ENCODE data around the gene RPE. TPM values are rescaled to one million over a fixed set of nuclear protein-coding genes. Genes with fewer than 3 reads are reported as not detected.

Gene RPE
- total RNA-seq, 4 donors from 2014 or later, result 67.3 to 190 (median 87.2) TPM

DNA sequence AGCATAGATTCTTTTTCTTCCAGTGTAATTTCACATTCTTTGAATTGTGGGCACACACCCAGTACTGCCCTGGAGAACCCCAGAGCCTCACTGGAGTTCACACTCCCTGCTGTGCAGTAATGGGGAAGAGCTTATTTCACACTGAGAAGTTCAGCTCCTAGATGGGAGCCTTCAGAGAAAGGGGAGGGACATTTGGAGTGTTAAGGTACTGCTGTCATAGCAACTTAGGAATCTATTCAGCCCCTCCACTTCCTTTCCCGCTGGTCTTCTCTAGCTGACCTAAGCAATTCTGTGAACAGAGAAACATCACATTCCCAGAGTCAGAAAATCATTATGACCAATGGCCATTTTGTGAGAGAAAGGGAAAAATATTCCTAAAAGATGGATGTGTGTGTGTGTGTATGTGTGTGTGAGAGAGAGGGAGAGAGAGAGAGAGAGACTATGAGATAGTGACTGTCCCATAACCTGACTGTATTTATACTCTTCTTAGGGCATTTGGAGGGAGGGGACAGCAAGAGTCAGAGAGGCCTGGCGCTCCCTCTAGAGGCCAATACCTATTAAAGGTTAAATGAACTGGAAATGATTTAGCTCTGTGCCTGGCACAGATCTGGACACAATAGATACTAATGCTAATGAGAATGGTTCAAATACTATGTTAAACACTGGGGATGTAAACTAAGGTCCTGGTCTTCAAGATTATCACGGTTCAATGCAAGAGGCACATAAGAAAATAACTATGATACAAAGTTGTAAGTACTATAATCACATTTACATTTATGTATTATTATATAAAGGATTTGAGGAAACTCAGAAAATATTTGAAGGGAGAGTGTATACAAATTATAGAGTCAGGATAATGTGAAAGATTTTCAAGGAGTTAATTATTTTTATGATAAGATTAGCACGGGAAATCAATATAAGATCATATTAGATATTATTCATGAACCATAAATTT, 41.5 kb upstream of the RPE start:
- 31 to 32% methylated on average over 4 of the region's 4 CpGs for WGBS, 2 donors
- no peak overlapping the region for H3K4me3 ChIP-seq (replicated peaks in 1 of 3)
- intact Hi-C loops (cut with DNase I), result loop anchor here (5.0 kb wide), 1 partner anchor 624 kb away; no protein-coding TSS in a partner anchor
- peak; percentile 40 to 55 for DNase-seq
- H3K9me3 ChIP-seq, result no peaks in the 10 kb centered on the region
- peak overlapping the region in 1 of 3 donors; percentile 30 for H3K27ac ChIP-seq
- H3K4me1 ChIP-seq, result peaks cover 7 to 9% of the 10 kb centered on the region in 2 donors
- H3K36me3 ChIP-seq, result no peaks in the 10 kb centered on the region
- no peak for TF ChIP-seq POLR2A (IDR thresholded peaks at IDR 0.05)
- TF ChIP-seq, protein P1, sequence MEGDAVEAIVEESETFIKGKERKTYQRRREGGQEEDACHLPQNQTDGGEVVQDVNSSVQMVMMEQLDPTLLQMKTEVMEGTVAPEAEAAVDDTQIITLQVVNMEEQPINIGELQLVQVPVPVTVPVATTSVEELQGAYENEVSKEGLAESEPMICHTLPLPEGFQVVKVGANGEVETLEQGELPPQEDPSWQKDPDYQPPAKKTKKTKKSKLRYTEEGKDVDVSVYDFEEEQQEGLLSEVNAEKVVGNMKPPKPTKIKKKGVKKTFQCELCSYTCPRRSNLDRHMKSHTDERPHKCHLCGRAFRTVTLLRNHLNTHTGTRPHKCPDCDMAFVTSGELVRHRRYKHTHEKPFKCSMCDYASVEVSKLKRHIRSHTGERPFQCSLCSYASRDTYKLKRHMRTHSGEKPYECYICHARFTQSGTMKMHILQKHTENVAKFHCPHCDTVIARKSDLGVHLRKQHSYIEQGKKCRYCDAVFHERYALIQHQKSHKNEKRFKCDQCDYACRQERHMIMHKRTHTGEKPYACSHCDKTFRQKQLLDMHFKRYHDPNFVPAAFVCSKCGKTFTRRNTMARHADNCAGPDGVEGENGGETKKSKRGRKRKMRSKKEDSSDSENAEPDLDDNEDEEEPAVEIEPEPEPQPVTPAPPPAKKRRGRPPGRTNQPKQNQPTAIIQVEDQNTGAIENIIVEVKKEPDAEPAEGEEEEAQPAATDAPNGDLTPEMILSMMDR (IDR thresholded peaks at IDR 0.05), result peak in 5 of 6 experiments; percentile 47 to 68 (median 64)
- H3K27me3 ChIP-seq, result no peaks in the 10 kb centered on the region

DNA sequence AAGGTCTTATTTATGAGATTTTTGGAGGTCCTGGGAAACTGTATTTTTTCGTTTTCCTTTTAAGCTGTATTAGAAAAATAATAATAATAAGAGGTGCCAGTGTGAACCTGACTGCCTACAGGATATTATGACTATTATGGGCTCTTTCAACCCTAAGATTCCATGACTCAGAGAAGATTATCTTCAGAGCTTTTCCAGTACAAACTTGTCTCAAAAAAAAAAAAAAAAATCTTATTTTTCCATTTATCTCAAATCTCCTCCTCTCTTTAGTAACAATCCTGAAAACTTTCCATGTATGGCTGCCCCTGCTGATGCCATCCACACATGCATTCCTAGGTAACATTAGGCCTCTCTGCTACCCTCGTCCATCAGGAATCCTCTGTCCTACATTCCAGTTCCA, 36.7 kb upstream of the RPE start:
- TF ChIP-seq POLR2A (IDR thresholded peaks at IDR 0.05), result no peak
- TF ChIP-seq, protein P1 (IDR thresholded peaks at IDR 0.05), result no peak
- Histone ChIP-seq H3K27me3 (no peaks in the 10 kb centered on the region), H3K4me3 (replicated peaks in 1 of 3) (no peak overlapping the region), H3K4me1 (peaks cover 0 to 3% of the 10 kb centered on the region in 2 donors), H3K27ac (no peak overlapping the region), H3K36me3 (no peaks in the 10 kb centered on the region), H3K9me3 (no peaks in the 10 kb centered on the region)
- intact Hi-C loops (cut with DNase I), result no loop called here
- WGBS, 2 donors, result 83 to 91% methylated on average over 2 of the region's 2 CpGs
- DNase-seq, result no peak

DNA sequence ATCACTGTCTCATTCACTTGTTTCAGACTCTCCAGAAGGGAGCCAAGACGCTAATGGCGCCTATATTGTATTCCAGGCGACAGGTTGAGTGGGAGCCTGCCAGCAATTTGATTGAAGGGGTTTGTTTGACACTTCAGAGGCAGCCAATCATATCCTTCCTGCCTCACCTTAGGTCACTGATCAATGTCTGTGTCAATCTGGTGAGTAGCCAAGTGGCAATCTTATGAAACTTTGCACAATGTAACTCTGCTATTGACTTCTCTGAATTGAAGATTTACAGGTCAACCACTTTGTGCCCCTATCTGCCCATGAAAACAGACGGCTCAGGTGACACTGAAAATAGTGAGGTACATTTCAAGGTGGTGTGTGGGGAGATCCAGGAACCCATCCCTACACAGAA, 32.7 kb upstream of the RPE start:
- Histone ChIP-seq H3K27ac (no peak overlapping the region), H3K4me3 (replicated peaks in 1 of 3) (no peak overlapping the region), H3K4me1 (no peaks in the 10 kb centered on the region), H3K9me3 (no peaks in the 10 kb centered on the region), H3K36me3 (no peaks in the 10 kb centered on the region), H3K27me3 (no peaks in the 10 kb centered on the region)
- intact Hi-C loops (cut with DNase I), result loop anchor here (10.0 kb wide), 1 partner anchor 435 kb away; no protein-coding TSS in a partner anchor
- WGBS, 2 donors, result 92 to 93% methylated on average over 4 of the region's 4 CpGs
- TF ChIP-seq, protein P1 (IDR thresholded peaks at IDR 0.05), result no peak
- no peak for TF ChIP-seq POLR2A (IDR thresholded peaks at IDR 0.05)
- DNase-seq, result no peak

DNA sequence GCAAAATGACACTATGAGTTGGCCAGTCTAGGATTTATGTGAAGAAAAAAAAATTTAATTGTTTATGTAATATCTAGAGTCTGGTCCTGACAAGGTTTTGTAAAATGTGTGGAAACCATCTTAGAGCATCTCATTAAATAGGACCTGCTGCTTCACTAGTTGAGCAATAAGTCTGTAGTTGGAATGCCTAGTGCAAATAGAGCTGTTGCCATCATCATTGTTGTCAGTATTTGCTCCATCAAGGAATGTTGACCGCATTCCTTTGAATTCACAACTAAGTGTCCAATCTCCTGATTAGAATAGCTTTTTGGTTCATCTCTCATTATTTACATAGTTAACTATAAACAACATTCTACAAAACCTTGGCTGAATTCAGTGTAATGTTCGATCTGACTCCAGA, 32.2 kb upstream of the RPE start:
- no peaks in the 10 kb centered on the region for H3K36me3 ChIP-seq
- intact Hi-C loops (cut with DNase I), result loop anchor here (10.0 kb wide), 1 partner anchor 435 kb away; no protein-coding TSS in a partner anchor
- 92 to 94% methylated on average over 2 of the region's 2 CpGs for WGBS, 2 donors

More for the DNA sequence above, 32.2 kb upstream of the RPE start:
- DNase-seq, result no peak
- no peak overlapping the region for H3K27ac ChIP-seq
- H3K4me1 ChIP-seq, result no peaks in the 10 kb centered on the region
- no peak overlapping the region for H3K4me3 ChIP-seq (replicated peaks in 1 of 3)
- TF ChIP-seq, protein P1 (IDR thresholded peaks at IDR 0.05), result no peak
- no peak for TF ChIP-seq POLR2A (IDR thresholded peaks at IDR 0.05)
- no peaks in the 10 kb centered on the region for H3K9me3 ChIP-seq
- no peaks in the 10 kb centered on the region for H3K27me3 ChIP-seq
